ENCODE measurements around the gene CRK. TPM values are rescaled to one million over a fixed set of nuclear protein-coding genes. Genes with fewer than 3 reads are reported as not detected.
"Not testable (repeated sequence)": the region's sequence is repeated elsewhere in the genome, so short reads cannot be mapped to it uniquely, and the experiment has no call there.

CRK gene
- total and polyA plus RNA-seq, 2 donors (not counting 1 experiment from before 2014, with no cell fraction given): 120 to 138 TPM

DNA sequence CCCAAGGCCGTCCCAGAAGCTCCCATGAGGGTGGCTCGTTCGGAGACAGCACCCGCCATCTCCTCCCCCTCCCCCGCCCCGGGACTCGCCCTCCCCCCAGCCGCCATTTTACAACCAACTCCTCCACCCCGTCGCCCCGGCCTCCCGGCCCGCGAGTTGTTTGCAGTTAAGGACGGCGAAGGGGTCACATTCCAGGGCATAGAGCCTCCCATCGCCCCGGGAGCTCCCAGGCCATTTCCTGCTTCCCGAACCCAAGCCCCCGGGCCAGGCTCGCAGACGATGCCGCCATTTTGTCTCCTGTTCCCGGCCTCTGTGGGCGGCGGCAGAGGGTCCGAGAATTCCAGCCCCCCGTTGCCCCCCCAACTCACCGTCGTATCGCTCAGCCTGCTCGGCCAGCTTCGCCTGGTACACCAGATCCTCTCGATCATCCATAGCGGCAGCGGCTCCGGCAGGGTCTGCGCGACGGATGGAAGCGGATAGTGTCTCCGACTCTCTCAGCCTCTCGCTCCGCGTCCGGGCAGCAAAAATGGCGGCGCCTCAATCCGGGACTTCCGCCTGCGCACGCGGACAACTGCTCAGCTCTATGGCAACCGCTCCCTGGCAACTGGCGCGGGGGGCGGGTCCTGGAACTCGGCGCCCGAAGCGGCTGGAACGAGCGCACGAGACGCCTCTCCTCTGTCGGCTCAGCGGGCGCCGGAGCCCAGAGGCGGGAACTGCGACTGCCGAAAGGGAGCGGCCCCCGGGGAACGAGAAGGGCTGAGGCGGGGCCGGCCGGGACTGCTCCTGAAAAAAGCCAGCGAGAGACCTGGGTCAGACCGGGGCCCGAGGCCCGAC, 56.1 kb downstream of the CRK start, which contains the start of gene YWHAE:
Gene YWHAE, minus strand, starts transcription at position 544 of the 834 bp plus-strand sequence. Its CDS starts 112 bp downstream, at position 432.
- H2AFZ ChIP-seq (ENCODE audit: low read length): peak within 1 kb of the TSS; percentile 76
- peaks cover 9% of the 10 kb centered on the region for H4K20me1 ChIP-seq (ENCODE audit: control insufficient read depth, extremely low read depth, insufficient read depth, low read length)
- H3K4me1 ChIP-seq (ENCODE audit: control insufficient read depth, extremely low read depth, insufficient read depth, low read length): no peaks in the 10 kb centered on the region
- peak within 1 kb of the TSS; percentile 100 for H3K9ac ChIP-seq (ENCODE audit: insufficient read depth, low read length)
- no peaks in the 10 kb centered on the region for H3K36me3 ChIP-seq (ENCODE audit: control insufficient read depth, insufficient read depth, low read length)
- TF ChIP-seq CTCF (conservative IDR thresholded peaks at IDR 0.05 in 1 of 2, IDR thresholded peaks at IDR 0.05 in 1 of 2; ENCODE audit: low read depth in 1 of 2, low read length in 2 of 2): no peak
- no peak for TF ChIP-seq EZH2 (IDR thresholded peaks at IDR 0.05; ENCODE audit: low read length, missing control alignments)
- DNase-seq (ENCODE audit: low read depth in 2 of 2): peak; percentile 92 to 93
- peaks cover 51% of the 10 kb centered on the region for H3K79me2 ChIP-seq (ENCODE audit: control insufficient read depth, insufficient read depth, low read length)
- H3K9me3 ChIP-seq (ENCODE audit: control insufficient read depth, insufficient read depth, low read depth, low read length): no peaks in the 10 kb centered on the region
- no peaks in the 10 kb centered on the region for H3K27me3 ChIP-seq (ENCODE audit: control insufficient read depth, insufficient read depth, low read length)
- peak within 1 kb of the TSS; percentile 60 to 99 (median 90) for H3K4me3 ChIP-seq (replicated peaks in 1 of 4; ENCODE audit: control extremely low read depth in 1 of 4, insufficient read depth in 1 of 4, low read depth in 3 of 4, low read length in 4 of 4)
- peak within 1 kb of the TSS; percentile 83 for H3K4me2 ChIP-seq (ENCODE audit: extremely low read depth, insufficient read depth, low read length)
- peak within 1 kb of the TSS; percentile 99 for H3K27ac ChIP-seq (ENCODE audit: insufficient read depth, low read length)

DNA sequence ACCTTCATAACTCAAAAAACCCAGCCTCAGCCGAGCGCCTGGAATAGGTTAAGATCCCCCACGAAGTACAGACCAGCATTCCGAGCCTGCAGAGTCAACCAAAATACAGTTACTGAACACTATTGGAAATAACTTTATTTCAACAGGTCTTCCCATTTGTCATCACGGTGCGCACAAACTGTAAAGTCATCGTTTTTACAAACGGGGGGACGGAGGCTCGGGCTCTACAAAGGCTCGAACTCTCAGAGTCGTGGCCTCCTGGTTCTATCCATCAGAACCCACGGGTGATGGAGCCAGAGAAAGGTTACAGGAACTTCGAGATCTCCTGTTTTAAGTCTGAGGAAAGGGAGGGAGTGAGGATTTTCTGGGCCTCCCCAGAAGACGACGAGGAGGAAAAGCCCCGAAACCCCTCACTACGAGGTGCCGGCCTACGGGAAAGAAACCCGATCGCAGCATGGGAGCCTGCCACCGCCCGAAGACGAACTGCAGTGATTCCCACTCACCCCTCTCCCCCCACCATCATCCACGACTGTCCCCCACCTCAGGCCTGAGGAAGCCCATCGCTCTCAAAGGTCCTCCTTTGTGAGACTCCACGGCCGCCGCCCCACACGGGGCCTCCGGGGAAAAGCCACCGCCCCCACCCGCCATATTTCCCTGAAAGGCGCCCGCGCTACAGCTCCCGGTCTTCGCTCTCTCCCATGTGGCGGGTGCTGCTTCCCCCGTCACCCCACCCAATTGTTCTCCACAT, 56.9 kb downstream of the CRK start:
- no peaks in the 10 kb centered on the region for H3K9me3 ChIP-seq (ENCODE audit: control insufficient read depth, insufficient read depth, low read depth, low read length)
- H4K20me1 ChIP-seq (ENCODE audit: control insufficient read depth, extremely low read depth, insufficient read depth, low read length): peaks cover 9% of the 10 kb centered on the region
- peak overlapping the region; percentile 100 for H3K9ac ChIP-seq (ENCODE audit: insufficient read depth, low read length)
- H3K27ac ChIP-seq (ENCODE audit: insufficient read depth, low read length): peak overlapping the region; percentile 99
- no peaks in the 10 kb centered on the region for H3K27me3 ChIP-seq (ENCODE audit: control insufficient read depth, insufficient read depth, low read length)
- no peaks in the 10 kb centered on the region for H3K36me3 ChIP-seq (ENCODE audit: control insufficient read depth, insufficient read depth, low read length)
- TF ChIP-seq EZH2 (IDR thresholded peaks at IDR 0.05; ENCODE audit: low read length, missing control alignments) (no peak), CTCF (conservative IDR thresholded peaks at IDR 0.05 in 1 of 2, IDR thresholded peaks at IDR 0.05 in 1 of 2; ENCODE audit: low read depth in 1 of 2, low read length in 2 of 2) (no peak)
- no peak overlapping the region for H2AFZ ChIP-seq (ENCODE audit: low read length)
- H3K4me1 ChIP-seq (ENCODE audit: control insufficient read depth, extremely low read depth, insufficient read depth, low read length): no peaks in the 10 kb centered on the region
- H3K79me2 ChIP-seq (ENCODE audit: control insufficient read depth, insufficient read depth, low read length): peaks cover 59% of the 10 kb centered on the region
- peak overlapping the region; percentile 70 for H3K4me2 ChIP-seq (ENCODE audit: extremely low read depth, insufficient read depth, low read length)
- DNase-seq (ENCODE audit: low read depth in 2 of 2): peak; percentile 30 to 44
- H3K4me3 ChIP-seq (replicated peaks in 1 of 4; ENCODE audit: control extremely low read depth in 1 of 4, insufficient read depth in 1 of 4, low read depth in 3 of 4, low read length in 4 of 4): peak overlapping the region; percentile 60 to 99 (median 90)

DNA sequence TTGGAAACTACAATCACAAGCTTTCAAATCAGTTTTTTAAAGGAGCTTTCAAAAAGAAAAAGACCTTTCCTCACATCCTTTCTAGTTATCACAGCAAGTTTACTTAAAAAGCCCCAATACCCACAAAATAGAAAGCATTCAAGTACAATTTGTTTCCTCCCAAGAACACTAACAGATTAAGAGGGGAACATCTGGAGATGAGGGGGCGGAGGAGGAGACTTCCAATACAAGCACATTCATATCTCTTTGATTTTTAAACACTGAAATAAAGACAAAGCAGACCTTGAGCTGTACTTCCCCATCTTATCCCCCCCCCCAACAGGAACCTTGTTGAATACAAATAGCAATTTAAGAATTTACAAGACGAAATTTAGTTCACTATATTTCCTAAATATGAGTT, 58.0 kb downstream of the CRK start:
- Histone ChIP-seq H3K4me1 (ENCODE audit: control insufficient read depth, extremely low read depth, insufficient read depth, low read length) (no peaks in the 10 kb centered on the region), H3K4me3 (replicated peaks in 1 of 4; ENCODE audit: control extremely low read depth in 1 of 4, insufficient read depth in 1 of 4, low read depth in 3 of 4, low read length in 4 of 4) (peak overlapping the region; percentile 60 to 99 (median 90)), H3K79me2 (ENCODE audit: control insufficient read depth, insufficient read depth, low read length) (peaks cover 69% of the 10 kb centered on the region), H4K20me1 (ENCODE audit: control insufficient read depth, extremely low read depth, insufficient read depth, low read length) (peaks cover 14% of the 10 kb centered on the region), H3K9me3 (ENCODE audit: control insufficient read depth, insufficient read depth, low read depth, low read length) (no peaks in the 10 kb centered on the region), H3K27ac (ENCODE audit: insufficient read depth, low read length) (no peak overlapping the region), H3K4me2 (ENCODE audit: extremely low read depth, insufficient read depth, low read length) (peak overlapping the region; percentile 87), H3K27me3 (ENCODE audit: control insufficient read depth, insufficient read depth, low read length) (no peaks in the 10 kb centered on the region), H3K9ac (ENCODE audit: insufficient read depth, low read length) (peak overlapping the region; percentile 38), H3K36me3 (ENCODE audit: control insufficient read depth, insufficient read depth, low read length) (no peaks in the 10 kb centered on the region), H2AFZ (ENCODE audit: low read length) (no peak overlapping the region)
- peak in 1 of 2 donors; percentile 23 for DNase-seq (ENCODE audit: low read depth in 2 of 2)
- TF ChIP-seq EZH2 (IDR thresholded peaks at IDR 0.05; ENCODE audit: low read length, missing control alignments): no peak
- no peak for TF ChIP-seq CTCF (conservative IDR thresholded peaks at IDR 0.05 in 1 of 2, IDR thresholded peaks at IDR 0.05 in 1 of 2; ENCODE audit: low read depth in 1 of 2, low read length in 2 of 2)

DNA sequence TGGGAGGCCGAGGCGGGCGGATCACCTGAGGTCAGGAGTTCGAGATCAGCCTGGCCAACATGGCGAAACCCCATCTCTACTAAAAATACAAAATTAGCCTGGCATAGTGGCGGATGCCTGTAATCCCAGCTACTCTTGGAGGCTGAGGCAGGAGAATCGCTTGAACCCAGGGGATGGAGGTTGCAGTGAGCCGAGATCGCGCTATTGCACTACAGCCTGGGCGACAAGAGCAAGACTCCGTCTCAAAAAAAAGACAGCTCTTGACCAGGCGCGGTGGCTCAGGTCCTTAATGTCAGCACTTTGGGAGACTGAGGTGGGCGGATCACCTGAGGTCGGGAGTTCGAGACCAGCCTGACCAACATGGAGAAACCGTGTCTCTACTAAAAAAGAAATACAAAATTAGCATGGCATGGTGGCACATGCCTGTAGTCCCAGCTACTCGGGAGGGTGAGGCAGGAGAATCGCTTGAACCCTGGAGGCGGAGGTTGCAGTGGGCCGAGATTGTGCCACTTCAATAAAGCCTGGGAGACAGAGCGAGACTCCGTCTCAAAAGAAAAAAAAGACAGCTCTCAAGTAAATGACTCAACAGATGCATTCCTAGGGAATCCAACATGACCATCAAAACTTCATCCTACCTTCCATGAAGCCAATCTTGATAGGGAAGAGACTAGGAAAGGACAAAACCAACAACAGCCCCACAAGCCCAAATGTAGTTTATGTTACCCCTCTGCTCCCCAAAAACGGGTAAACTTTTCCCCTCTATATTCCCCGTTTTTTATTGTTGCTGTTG, 60.0 kb downstream of the CRK start:
- H4K20me1 ChIP-seq (ENCODE audit: control insufficient read depth, extremely low read depth, insufficient read depth, low read length): peaks cover 14% of the 10 kb centered on the region
- not testable (repeated sequence) for H3K4me3 ChIP-seq (replicated peaks in 1 of 4; ENCODE audit: control extremely low read depth in 1 of 4, insufficient read depth in 1 of 4, low read depth in 3 of 4, low read length in 4 of 4); H3K27ac ChIP-seq (ENCODE audit: insufficient read depth, low read length); DNase-seq (ENCODE audit: low read depth in 2 of 2); H3K9me3 ChIP-seq (ENCODE audit: control insufficient read depth, insufficient read depth, low read depth, low read length); H2AFZ ChIP-seq (ENCODE audit: low read length); H3K4me1 ChIP-seq (ENCODE audit: control insufficient read depth, extremely low read depth, insufficient read depth, low read length); H3K9ac ChIP-seq (ENCODE audit: insufficient read depth, low read length); H3K36me3 ChIP-seq (ENCODE audit: control insufficient read depth, insufficient read depth, low read length); H3K27me3 ChIP-seq (ENCODE audit: control insufficient read depth, insufficient read depth, low read length)
- peaks cover 88% of the 10 kb centered on the region for H3K79me2 ChIP-seq (ENCODE audit: control insufficient read depth, insufficient read depth, low read length)
- peak overlapping the region; percentile 3 for H3K4me2 ChIP-seq (ENCODE audit: extremely low read depth, insufficient read depth, low read length)

Measured in fibroblast of lung (primary cell).